ENCODE data around the gene BRCC3. TPM values are rescaled to one million over a fixed set of nuclear protein-coding genes. Genes with fewer than 3 reads are reported as not detected.
"Not testable (repeated sequence)": the region's sequence is repeated elsewhere in the genome, so short reads cannot be mapped to it uniquely, and the experiment has no call there.

BRCC3 gene
- total RNA-seq, 3 donors from 2014 or later, result 21.7 to 25.6 (median 23.1) TPM

DNA sequence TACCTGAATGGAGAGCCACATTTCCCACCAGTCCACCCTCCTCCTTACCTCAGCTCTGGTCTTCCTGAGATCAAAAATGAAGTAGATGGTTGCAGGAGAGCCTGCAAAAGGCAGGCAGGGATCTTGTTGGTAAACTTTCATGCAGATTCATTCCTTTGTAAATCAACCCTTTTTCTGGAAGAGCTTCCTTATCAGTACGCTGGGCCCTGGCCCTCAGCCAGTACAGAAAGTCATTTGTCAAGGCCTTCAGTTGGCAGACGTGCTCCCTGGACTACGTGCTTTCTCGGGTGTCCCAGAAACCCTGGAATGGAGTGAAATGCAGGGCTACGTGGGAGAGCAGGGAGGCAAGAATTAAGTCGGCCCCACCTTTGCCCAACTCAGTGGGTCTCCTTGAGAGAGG is 76.3 kb downstream of the BRCC3 start:
- not testable (repeated sequence) for ATAC-seq; H3K9me3 Mint-ChIP-seq; DNase-seq; H3K36me3 Mint-ChIP-seq (ENCODE audit: insufficient read depth); H3K4me3 Mint-ChIP-seq; H3K4me1 Mint-ChIP-seq (ENCODE audit: low read depth); H3K27me3 Mint-ChIP-seq (ENCODE audit: low read depth)

DNA sequence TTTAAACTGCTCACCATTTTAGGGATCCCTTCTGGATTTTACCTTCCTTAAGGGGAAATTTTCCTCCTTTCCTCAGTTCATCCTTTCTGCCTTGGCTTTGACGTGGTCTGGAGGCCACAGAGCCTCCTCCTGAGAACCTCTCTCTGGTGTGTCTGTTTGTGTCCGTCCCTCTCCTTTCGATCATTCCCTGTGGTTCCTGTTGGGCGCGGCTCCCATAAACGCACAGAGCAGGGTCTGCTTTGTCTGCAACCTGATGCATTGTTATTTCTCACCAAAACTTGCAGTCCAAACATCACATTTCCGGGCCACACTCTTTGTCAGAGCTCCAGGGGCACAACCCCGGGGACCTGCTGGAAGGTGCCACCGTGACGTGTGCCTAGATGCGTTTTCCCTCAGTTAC is 76.9 kb downstream of the BRCC3 start:
- H3K27me3 Mint-ChIP-seq (ENCODE audit: low read depth); H3K9me3 Mint-ChIP-seq; DNase-seq; H3K4me3 Mint-ChIP-seq; H3K36me3 Mint-ChIP-seq (ENCODE audit: insufficient read depth); ATAC-seq; H3K4me1 Mint-ChIP-seq (ENCODE audit: low read depth): not testable (repeated sequence)

DNA sequence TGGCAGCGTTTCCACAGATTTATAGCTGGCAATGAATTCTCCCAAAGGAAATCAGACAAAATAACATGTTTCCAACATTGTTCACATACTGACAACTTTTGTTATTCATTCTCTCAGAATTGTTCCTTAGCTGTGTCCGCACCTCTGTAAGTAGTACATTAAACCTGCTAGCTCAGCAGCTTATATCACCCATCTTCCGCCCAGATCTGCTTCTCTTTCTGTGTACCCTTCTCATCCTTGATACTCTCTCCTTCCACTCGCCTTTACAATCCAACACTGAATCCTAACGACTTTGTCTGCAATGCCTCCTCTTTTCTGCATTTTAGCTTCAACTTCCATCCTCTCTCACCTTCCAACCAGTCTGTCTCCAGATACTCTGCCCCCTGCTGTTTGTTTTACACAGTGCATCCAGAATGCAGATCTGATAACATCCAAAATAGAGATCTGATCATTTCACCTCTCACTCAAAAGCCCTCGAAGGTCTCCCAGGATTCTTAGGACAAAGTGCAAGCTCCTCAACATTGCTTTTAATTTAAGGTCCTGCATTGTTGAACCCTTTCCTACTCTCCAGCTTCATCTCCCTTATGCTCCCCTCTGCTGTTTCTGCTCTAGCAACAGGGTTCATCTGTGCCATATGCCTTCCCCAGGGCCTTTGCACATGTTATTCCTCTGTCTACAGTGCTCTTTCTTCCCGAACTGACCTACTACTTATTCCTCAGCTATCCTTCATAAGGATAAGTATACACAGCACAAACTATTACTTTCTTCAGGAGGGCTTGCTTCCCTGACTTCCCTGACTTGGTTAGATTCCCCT is 77.6 kb downstream of the BRCC3 start:
- H3K4me3 Mint-ChIP-seq, result no peak overlapping the region
- DNase-seq (peak; percentile 15), ATAC-seq (no peak)
- peaks cover 3% of the 10 kb centered on the region for H3K9me3 Mint-ChIP-seq
- H3K27me3 Mint-ChIP-seq (ENCODE audit: low read depth), result no peaks in the 10 kb centered on the region
- no peaks in the 10 kb centered on the region for H3K36me3 Mint-ChIP-seq (ENCODE audit: insufficient read depth)
- H3K4me1 Mint-ChIP-seq (ENCODE audit: low read depth), result no peaks in the 10 kb centered on the region

DNA sequence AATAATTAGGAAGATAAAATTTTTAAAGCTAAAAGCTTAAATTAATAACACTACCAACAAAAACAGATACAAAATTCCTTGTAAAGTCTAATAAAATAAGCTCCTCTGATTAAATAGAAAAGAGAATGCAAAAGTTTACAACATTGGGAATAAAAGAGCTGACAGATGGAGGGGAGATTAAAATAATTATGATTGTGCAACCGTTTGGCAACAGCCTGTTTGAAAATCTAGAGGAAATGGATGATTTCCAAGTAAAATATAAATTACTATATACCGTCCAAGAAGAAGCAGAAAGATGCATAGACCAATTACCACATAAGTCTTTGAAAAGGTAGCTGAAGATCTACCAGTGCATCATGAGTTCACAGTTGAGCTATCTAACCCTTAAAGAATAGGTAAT is 98.6 kb downstream of the BRCC3 start:
- Mint-ChIP-seq H3K4me3 (no peak overlapping the region), H3K9me3 (no peaks in the 10 kb centered on the region), H3K36me3 (ENCODE audit: insufficient read depth) (peaks cover 2% of the 10 kb centered on the region), H3K27me3 (ENCODE audit: low read depth) (no peaks in the 10 kb centered on the region), H3K4me1 (ENCODE audit: low read depth) (no peaks in the 10 kb centered on the region)
- ATAC-seq, result no peak
- DNase-seq, result no peak

Other genes starting within 250 kb of the BRCC3 start
- gene SMIM9, start 236.8 kb upstream of the BRCC3 start, total RNA-seq, result not detected
- gene F8A1, start 185.2 kb upstream of the BRCC3 start, total RNA-seq, result 10 to 100 TPM; 44.3 to 64.1 (median 54.8) TPM
- gene F8, start 48.8 kb upstream of the BRCC3 start, total RNA-seq, result 1 to 10 TPM; 1.3 to 2.4 (median 1.5) TPM
- gene FUNDC2, start 44.7 kb upstream of the BRCC3 start, total RNA-seq, result 100 to 1,000 TPM; 114 to 124 (median 116) TPM
- 1 to 10 TPM; 1.1 to 2.7 (median 1.6) TPM for gene CMC4, start 372 bp upstream of the BRCC3 start, total RNA-seq
- gene MTCP1, start 372 bp upstream of the BRCC3 start, total RNA-seq, result 1 to 10 TPM; 3.4 to 5.5 (median 5.1) TPM
- 10 to 100 TPM; 83.6 to 88.2 (median 86.5) TPM for gene VBP1, start 145.0 kb downstream of the BRCC3 start, total RNA-seq
- 1 to 10 TPM; 8.1 to 9.6 (median 8.4) TPM for gene RAB39B, start 193.0 kb downstream of the BRCC3 start, total RNA-seq